GM12878 (cell line): ENCODE data around the gene USP21. TPM values are rescaled to one million over a fixed set of nuclear protein-coding genes. Genes with fewer than 3 reads are reported as not detected.

Source experiments
- ATAC-seq: fragments of 200-7000 bp; cut with Tn5 transposase; 3 replicates; pipeline ENCODE4 v1.9.1; 2020; ENCODE audit warnings: mild to moderate bottlenecking, moderate library complexity
- BruUV-seq: library from RNA; stranded (reverse); fragments of 400-500 nt; replicated peaks from 2 replicates; lab custom pipeline; 2021; lab: Mats Ljungman, UMichigan
- CTCF ChIA-PET: fragments of 300-600 bp; sonication (Branson Sonifier 250); formaldehyde crosslinking; extraction: SDS; loops from one replicate; lab custom pipeline; 2021; ENCODE audit warnings: inconsistent platforms; lab: Yijun Ruan, JAX
- POLR2A ChIA-PET: fragments of 350-600 bp; formaldehyde crosslinking; extraction: SDS; loops from one replicate; lab custom pipeline; 2021; ENCODE audit warnings: inconsistent platforms; lab: Charles Lee
- RAD21 ChIA-PET: fragments of 300-600 bp; sonication (Branson Sonifier 250); formaldehyde crosslinking; loops from one replicate; lab custom pipeline; 2023; ENCODE audit warnings: antibody characterized with exemption; ENCODE audit not compliant: unreplicated experiment; lab: Charles Lee
- SMC1A ChIA-PET: fragments of 300-600 bp; sonication (Branson Sonifier 250); formaldehyde crosslinking; loops from one replicate; lab custom pipeline; 2023; ENCODE audit not compliant: unreplicated experiment, uncharacterized antibody; lab: Charles Lee
- DNase-seq: peaks from one replicate; pipeline ENCODE4 v3.0.0-alpha.2; 2011; ENCODE audit warnings: low read depth, low spot score
- FAIRE-seq: peaks from 3 replicates; lab custom pipeline; 2011; peaks lifted over from hg19 to GRCh38; lab: Jason Lieb, UNC
- H2AFZ ChIP-seq: 2 replicates; pipeline ENCODE4 v1.6.0; 2011; ENCODE audit warnings: low read depth, low read length, control low read depth; ENCODE audit not compliant: control insufficient read depth
- H3K27ac ChIP-seq: 2 replicates; pipeline ENCODE4 v1.5.1; 2011; ENCODE audit warnings: control low read depth; ENCODE audit not compliant: control insufficient read depth, insufficient read depth
- H3K27me3 ChIP-seq, 2 experiments: replicated peaks in 1 of 2; 2 replicates each; pipeline versions ENCODE4 v1.6.0 to v1.6.1; 2011; ENCODE audit warnings: low read length in 1 of 2; ENCODE audit not compliant: control insufficient read depth in 2 of 2, insufficient read depth in 2 of 2
- H3K36me3 ChIP-seq, 2 experiments: 2 replicates each; pipeline ENCODE4 v1.5.1; 2011; ENCODE audit warnings: low read length in 1 of 2; ENCODE audit not compliant: control insufficient read depth in 2 of 2, insufficient read depth in 2 of 2
- H3K4me1 ChIP-seq: 2 replicates; pipeline ENCODE4 v1.6.1; 2011; ENCODE audit warnings: mild to moderate bottlenecking, low read length, moderate library complexity, mixed read lengths; ENCODE audit not compliant: control insufficient read depth, insufficient read depth
- H3K4me2 ChIP-seq: 2 replicates; pipeline ENCODE4 v1.6.0; 2011; ENCODE audit warnings: control low read depth; ENCODE audit not compliant: control insufficient read depth, insufficient read depth
- H3K4me3 ChIP-seq: fragments of 200-600 bp; sonication (generic); 2 replicates; pipeline ENCODE4 v1.5.1; 2016
- H3K79me2 ChIP-seq: 2 replicates; pipeline ENCODE4 v1.6.0; 2011; ENCODE audit warnings: low read length; ENCODE audit not compliant: control insufficient read depth, insufficient read depth
- H3K9ac ChIP-seq: 2 replicates; pipeline ENCODE4 v1.8.0; 2011; ENCODE audit warnings: low read length, control low read depth, mixed read lengths; ENCODE audit not compliant: control insufficient read depth, insufficient read depth
- H3K9me3 ChIP-seq: replicated peaks from 3 replicates; pipeline ENCODE4 v1.5.1; 2011; ENCODE audit warnings: mild to moderate bottlenecking, low read length; ENCODE audit not compliant: control insufficient read depth, insufficient read depth
- H4K20me1 ChIP-seq: 2 replicates; pipeline ENCODE4 v1.6.0; 2011; ENCODE audit not compliant: control insufficient read depth, insufficient read depth
- CHD2 ChIP-seq: IDR thresholded peaks from 2 replicates; pipeline ENCODE4 v1.6.1; 2011; ENCODE audit warnings: low read depth, low read length, improper control_type of control experiment, borderline replicate concordance
- CUX1 ChIP-seq: IDR thresholded peaks from 2 replicates; pipeline ENCODE4 v1.6.1; 2012; ENCODE audit warnings: improper control_type of control experiment, low read depth, low read length; ENCODE audit not compliant: insufficient replicate concordance
- RAD21 ChIP-seq: IDR thresholded peaks from 2 replicates; pipeline ENCODE4 v1.6.1; 2011; ENCODE audit warnings: mild to moderate bottlenecking, low read depth, low read length, moderate library complexity; ENCODE audit not compliant: insufficient read depth
- RAD51 ChIP-seq: fragments of 450-650 bp; IDR thresholded peaks from 2 replicates; pipeline ENCODE4 v1.6.1; 2016; ENCODE audit warnings: moderate library complexity, mild to moderate bottlenecking, inconsistent platforms
- RBBP5 ChIP-seq: fragments of 200-600 bp; sonication (generic); conservative IDR thresholded peaks from 2 replicates; pipeline ENCODE4 v1.6.1; 2016
- SMC3 ChIP-seq: IDR thresholded peaks from 2 replicates; pipeline ENCODE4 v1.6.1; 2011; ENCODE audit warnings: low read length, improper control_type of control experiment, borderline replicate concordance
- TAF1 ChIP-seq: IDR thresholded peaks from 2 replicates; pipeline ENCODE4 v1.6.1; 2011; ENCODE audit warnings: mild to moderate bottlenecking, low read depth, low read length, borderline replicate concordance
- YBX1 ChIP-seq: fragments of 450-650 bp; IDR thresholded peaks from 2 replicates; pipeline ENCODE4 v1.6.1; 2016; ENCODE audit warnings: antibody characterized with exemption
- ZNF274 ChIP-seq: IDR thresholded peaks from one replicate; pipeline ENCODE4 v1.8.0; 2011; ENCODE audit not compliant: insufficient read length, insufficient read depth
- WGBS: methylation state at CpG from one replicate; pipeline ENCODE4 v1.1.6; 2016; ENCODE audit warnings: low lambda C conversion rate; ENCODE audit not compliant: insufficient replicate concordance, insufficient coverage; ENCODE audit errors: missing lambda C conversion rate; 5-methylcytosine and 5-hydroxymethylcytosine counted together
- in situ Hi-C: fragments of 300-500 bp; cut with MboI; formaldehyde crosslinking; loops from 9 replicates; pipeline ENCODE4 v1.14.3; 2018; ENCODE audit warnings: mixed read lengths
- intact Hi-C: fragments of 100-400 bp; cut with micrococcal nuclease; formaldehyde crosslinking; loops from one replicate; pipeline ENCODE4 v1.14.2; 2022; ENCODE audit not compliant: unreplicated experiment
- polyA plus RNA-seq, 11 experiments: library from polyadenylated mRNA; depleted of rRNA in 4 of 11; unstranded in 6 of 11; stranded (reverse) in 5 of 11; fragments of >200 nt; fragmentation: Nextera tagmentation in 4 of 11; fragmentation: Illumina TruSeq in 1 of 11; extraction: Ambion mirVana in 4 of 11; extraction: Trizol in 1 of 11; gene quantifications; 1 replicate in 1 of 11; 2 replicates in 10 of 11; pipeline versions ENCODE4 v1.2.1 to v1.2.3, GENCODE V29; 2011 to 2016; ENCODE audit warnings: inconsistent platforms in 2 of 11, missing spikeins in 2 of 11, low read depth in 1 of 11
- total RNA-seq, 4 experiments: library from RNA; depleted of rRNA in 3 of 4; stranded (reverse); fragments of >200 nt in 3 of 4; fragmentation: Illumina TruSeq in 1 of 4; extraction: Trizol in 1 of 4; gene quantifications; 2 replicates each; pipeline versions ENCODE4 v1.2.1 to v1.2.3, GENCODE V29; 2013 to 2021
- TF ChIP-seq, protein P1 (sequence below), 3 experiments: IDR thresholded peaks in 2 of 3; conservative IDR thresholded peaks in 1 of 3; 2 replicates each; pipeline ENCODE4 v1.5.1; 2011; ENCODE audit warnings: low read depth in 3 of 3, low read length in 3 of 3, mild to moderate bottlenecking in 3 of 3, control low read depth in 2 of 3, moderate library complexity in 2 of 3, inconsistent platforms in 1 of 3, mixed read lengths in 1 of 3; ENCODE audit not compliant: control insufficient read depth in 2 of 3, insufficient read depth in 1 of 3; ENCODE audit errors: extremely low read depth in 1 of 3
- TF ChIP-seq, protein P2 (sequence below): fragments of 450-650 bp; conservative IDR thresholded peaks from 2 replicates; pipeline ENCODE4 v1.6.1; 2017; ENCODE audit warnings: mild to moderate bottlenecking, moderate library complexity
- TF ChIP-seq, protein P3 (sequence below): IDR thresholded peaks from 2 replicates; pipeline ENCODE4 v1.6.1; 2011; ENCODE audit warnings: mild to moderate bottlenecking, low read depth, low read length, moderate library complexity; ENCODE audit not compliant: insufficient replicate concordance

Gene USP21
- total and polyA plus RNA-seq, 10 of the 15 experiments (the other 5 are each of a cell fraction or from before 2014, with no cell fraction given), result 3.2 to 28.6 (median 16.6) TPM

GRCh38 chr1:161139766-161140165 is 19.5 kb upstream of the USP21 start:
- H3K9ac ChIP-seq, result no peak overlapping the region
- H3K79me2 ChIP-seq, result peaks cover under 1% of the 10 kb centered on the region; the same call in 1 of the 2 replicates
- no peaks in the 10 kb centered on the region for H3K27me3 ChIP-seq
- FAIRE-seq, result no peak
- ChIA-PET SMC1A (interaction anchor here (0.7 to 2.4 kb wide), 13 partner anchors 12 to 243 kb away, joined by 3 to 15 read pairs (median 6); partner anchors contain the start of genes ARHGAP30, KLHDC9, NIT1 and PFDN2), RAD21 (interaction anchor here (0.8 to 2.8 kb wide), 4 partner anchors 39 to 142 kb away, joined by 3 to 15 read pairs (median 10); partner anchors contain the start of gene ARHGAP30), CTCF (interaction anchor here (0.7 to 6.2 kb wide), 18 partner anchors 10 to 229 kb away, joined by 3 to 60 read pairs (median 4); partner anchors contain the start of genes ARHGAP30, KLHDC9, NIT1 and PFDN2), POLR2A (no interaction called here)
- 4% methylated on average over 1 of the region's 1 CpG for WGBS
- H2AFZ ChIP-seq, result no peak overlapping the region
- no peaks in the 10 kb centered on the region for H3K36me3 ChIP-seq
- TF ChIP-seq, protein P1, sequence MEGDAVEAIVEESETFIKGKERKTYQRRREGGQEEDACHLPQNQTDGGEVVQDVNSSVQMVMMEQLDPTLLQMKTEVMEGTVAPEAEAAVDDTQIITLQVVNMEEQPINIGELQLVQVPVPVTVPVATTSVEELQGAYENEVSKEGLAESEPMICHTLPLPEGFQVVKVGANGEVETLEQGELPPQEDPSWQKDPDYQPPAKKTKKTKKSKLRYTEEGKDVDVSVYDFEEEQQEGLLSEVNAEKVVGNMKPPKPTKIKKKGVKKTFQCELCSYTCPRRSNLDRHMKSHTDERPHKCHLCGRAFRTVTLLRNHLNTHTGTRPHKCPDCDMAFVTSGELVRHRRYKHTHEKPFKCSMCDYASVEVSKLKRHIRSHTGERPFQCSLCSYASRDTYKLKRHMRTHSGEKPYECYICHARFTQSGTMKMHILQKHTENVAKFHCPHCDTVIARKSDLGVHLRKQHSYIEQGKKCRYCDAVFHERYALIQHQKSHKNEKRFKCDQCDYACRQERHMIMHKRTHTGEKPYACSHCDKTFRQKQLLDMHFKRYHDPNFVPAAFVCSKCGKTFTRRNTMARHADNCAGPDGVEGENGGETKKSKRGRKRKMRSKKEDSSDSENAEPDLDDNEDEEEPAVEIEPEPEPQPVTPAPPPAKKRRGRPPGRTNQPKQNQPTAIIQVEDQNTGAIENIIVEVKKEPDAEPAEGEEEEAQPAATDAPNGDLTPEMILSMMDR (IDR thresholded peaks at IDR 0.05 in 2 of 3, conservative IDR thresholded peaks at IDR 0.05 in 1 of 3; ENCODE audit: control insufficient read depth in 2 of 3, extremely low read depth in 1 of 3, insufficient read depth in 1 of 3, low read depth in 3 of 3, low read length in 3 of 3), result peak; percentile 40 to 61 (median 44)
- TF ChIP-seq RBBP5 (no peak), RAD21 (peak; percentile 74), YBX1 (no peak), RAD51 (no peak), SMC3 (peak; percentile 51; the same call in 1 of the 2 replicates), CHD2 (no peak), TAF1 (no peak), CUX1 (no peak), ZNF274 (no peak)
- TF ChIP-seq, protein P2, sequence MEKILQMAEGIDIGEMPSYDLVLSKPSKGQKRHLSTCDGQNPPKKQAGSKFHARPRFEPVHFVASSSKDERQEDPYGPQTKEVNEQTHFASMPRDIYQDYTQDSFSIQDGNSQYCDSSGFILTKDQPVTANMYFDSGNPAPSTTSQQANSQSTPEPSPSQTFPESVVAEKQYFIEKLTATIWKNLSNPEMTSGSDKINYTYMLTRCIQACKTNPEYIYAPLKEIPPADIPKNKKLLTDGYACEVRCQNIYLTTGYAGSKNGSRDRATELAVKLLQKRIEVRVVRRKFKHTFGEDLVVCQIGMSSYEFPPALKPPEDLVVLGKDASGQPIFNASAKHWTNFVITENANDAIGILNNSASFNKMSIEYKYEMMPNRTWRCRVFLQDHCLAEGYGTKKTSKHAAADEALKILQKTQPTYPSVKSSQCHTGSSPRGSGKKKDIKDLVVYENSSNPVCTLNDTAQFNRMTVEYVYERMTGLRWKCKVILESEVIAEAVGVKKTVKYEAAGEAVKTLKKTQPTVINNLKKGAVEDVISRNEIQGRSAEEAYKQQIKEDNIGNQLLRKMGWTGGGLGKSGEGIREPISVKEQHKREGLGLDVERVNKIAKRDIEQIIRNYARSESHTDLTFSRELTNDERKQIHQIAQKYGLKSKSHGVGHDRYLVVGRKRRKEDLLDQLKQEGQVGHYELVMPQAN, result no peak
- TF ChIP-seq, protein P3, sequence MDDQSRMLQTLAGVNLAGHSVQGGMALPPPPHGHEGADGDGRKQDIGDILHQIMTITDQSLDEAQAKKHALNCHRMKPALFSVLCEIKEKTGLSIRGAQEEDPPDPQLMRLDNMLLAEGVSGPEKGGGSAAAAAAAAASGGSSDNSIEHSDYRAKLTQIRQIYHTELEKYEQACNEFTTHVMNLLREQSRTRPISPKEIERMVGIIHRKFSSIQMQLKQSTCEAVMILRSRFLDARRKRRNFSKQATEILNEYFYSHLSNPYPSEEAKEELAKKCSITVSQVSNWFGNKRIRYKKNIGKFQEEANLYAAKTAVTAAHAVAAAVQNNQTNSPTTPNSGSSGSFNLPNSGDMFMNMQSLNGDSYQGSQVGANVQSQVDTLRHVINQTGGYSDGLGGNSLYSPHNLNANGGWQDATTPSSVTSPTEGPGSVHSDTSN, result no peak
- intact Hi-C loops (loop anchor here (1.0 kb wide), 1 partner anchor 142 kb away; no protein-coding TSS in a partner anchor), in situ Hi-C loops (no loop called here)
- H3K4me2 ChIP-seq, result no peak overlapping the region
- BruUV-seq, result no TSS peak
- no peaks in the 10 kb centered on the region for H3K9me3 ChIP-seq
- no peaks in the 10 kb centered on the region for H4K20me1 ChIP-seq
- DNase-seq, result no peak
- peak; percentile 74 for ATAC-seq
- no peaks in the 10 kb centered on the region for H3K4me1 ChIP-seq
- no peak overlapping the region for H3K27ac ChIP-seq
- H3K4me3 ChIP-seq, result no peak overlapping the region
